Subcutaneous abdominal adipose tissue (tissue), 5 donors: ENCODE data around the gene SORCS2.

Experiments
- H3K27ac ChIP-seq: one replicate; pipeline ENCODE4 v1.7.0; 2013; ENCODE audit warnings: low read depth, mild to moderate bottlenecking, inconsistent platforms, low read length, moderate library complexity
- H3K27me3 ChIP-seq, 5 donors: one replicate each; pipeline ENCODE4 v1.7.0; 2013; ENCODE audit warnings: low read length in 5 of 5, inconsistent platforms in 1 of 5; ENCODE audit not compliant: control insufficient read depth in 5 of 5, insufficient read depth in 4 of 5
- H3K36me3 ChIP-seq, 5 donors: one replicate each; pipeline ENCODE4 v1.7.0; 2013; ENCODE audit warnings: low read length in 5 of 5; ENCODE audit not compliant: control insufficient read depth in 5 of 5, insufficient read depth in 5 of 5
- H3K4me1 ChIP-seq, 5 donors: one replicate each; pipeline ENCODE4 v1.7.0; 2013; ENCODE audit warnings: low read length in 5 of 5, mild to moderate bottlenecking in 3 of 5, moderate library complexity in 1 of 5; ENCODE audit not compliant: control insufficient read depth in 5 of 5, insufficient read depth in 5 of 5
- H3K4me3 ChIP-seq, 5 donors: one replicate each; pipeline ENCODE4 v1.7.0; 2013; ENCODE audit warnings: low read length in 5 of 5, low read depth in 1 of 5
- H3K9ac ChIP-seq, 5 donors: one replicate each; pipeline ENCODE4 v1.7.0; 2013; ENCODE audit warnings: low read length in 5 of 5, mild to moderate bottlenecking in 4 of 5, moderate library complexity in 3 of 5
- H3K9me3 ChIP-seq, 5 donors: one replicate each; pipeline ENCODE4 v1.7.0; 2013; ENCODE audit warnings: low read length in 5 of 5; ENCODE audit not compliant: control insufficient read depth in 5 of 5
- donor health status: healthy.
- donor health status: healthy.
- donor health status: healthy.
- donor health status: healthy.
- donor health status: healthy.

SORCS2 gene

GRCh38 chr4:7699825-7700224 is 507.5 kb downstream of the SORCS2 start:
- no peak overlapping the region for H3K4me3 ChIP-seq
- no peak overlapping the region for H3K27ac ChIP-seq

GRCh38 chr4:7700665-7701064 is 508.3 kb downstream of the SORCS2 start:
- peaks cover 19 to 47% (median 40%) of the 10 kb centered on the region in 5 donors for H3K27me3 ChIP-seq
- no peaks in the 10 kb centered on the region for H3K9me3 ChIP-seq
- H3K36me3 ChIP-seq, result no peaks in the 10 kb centered on the region
- no peak overlapping the region for H3K4me3 ChIP-seq
- peaks cover 0 to 14% (median 6%) of the 10 kb centered on the region in 5 donors for H3K4me1 ChIP-seq
- no peak overlapping the region for H3K27ac ChIP-seq
- no peak overlapping the region for H3K9ac ChIP-seq

More at GRCh38 chr4:7699825-7700224, 507.5 kb downstream of the SORCS2 start:
- Histone ChIP-seq H3K4me1 (peaks cover 0 to 11% (median 0%) of the 10 kb centered on the region in 5 donors), H3K27me3 (peaks cover 19 to 47% (median 36%) of the 10 kb centered on the region in 5 donors), H3K9ac (no peak overlapping the region), H3K36me3 (no peaks in the 10 kb centered on the region), H3K9me3 (no peaks in the 10 kb centered on the region)

GRCh38 chr4:7701866-7702649 is 509.7 kb downstream of the SORCS2 start:
- Histone ChIP-seq H3K4me3 (no peak overlapping the region), H3K9ac (no peak overlapping the region), H3K27me3 (peaks cover 18 to 45% (median 34%) of the 10 kb centered on the region in 5 donors), H3K36me3 (no peaks in the 10 kb centered on the region), H3K4me1 (peaks cover 0 to 14% (median 6%) of the 10 kb centered on the region in 5 donors), H3K27ac (no peak overlapping the region), H3K9me3 (no peaks in the 10 kb centered on the region)

GRCh38 chr4:7703688-7704087 is 511.4 kb downstream of the SORCS2 start:
- Histone ChIP-seq H3K27me3 (peaks cover 8 to 33% (median 23%) of the 10 kb centered on the region in 5 donors), H3K4me3 (no peak overlapping the region), H3K27ac (no peak overlapping the region), H3K4me1 (peaks cover 0 to 10% (median 6%) of the 10 kb centered on the region in 5 donors), H3K9me3 (no peaks in the 10 kb centered on the region), H3K36me3 (no peaks in the 10 kb centered on the region), H3K9ac (no peak overlapping the region)

- no peak overlapping the region for H3K9ac ChIP-seq
- H3K4me1 ChIP-seq, result peaks cover 0 to 10% (median 6%) of the 10 kb centered on the region in 5 donors
- no peak overlapping the region for H3K4me3 ChIP-seq
- H3K27me3 ChIP-seq, result peaks cover 8 to 29% (median 22%) of the 10 kb centered on the region in 5 donors
- H3K36me3 ChIP-seq, result no peaks in the 10 kb centered on the region
- no peaks in the 10 kb centered on the region for H3K9me3 ChIP-seq
- H3K27ac ChIP-seq, result no peak overlapping the region
These were observed 511.8 kb downstream of the SORCS2 start for GRCh38 chr4:7704091-7704490.

GRCh38 chr4:7704625-7705024 is 512.3 kb downstream of the SORCS2 start:
- Histone ChIP-seq H3K9ac (no peak overlapping the region), H3K27me3 (peaks cover 8 to 24% (median 20%) of the 10 kb centered on the region in 5 donors), H3K27ac (no peak overlapping the region), H3K4me1 (peaks cover 0 to 6% (median 3%) of the 10 kb centered on the region in 5 donors), H3K36me3 (no peaks in the 10 kb centered on the region), H3K9me3 (no peaks in the 10 kb centered on the region), H3K4me3 (no peak overlapping the region)

- Histone ChIP-seq H3K27ac (no peak overlapping the region), H3K4me1 (peaks cover 0 to 6% (median 3%) of the 10 kb centered on the region in 5 donors), H3K36me3 (no peaks in the 10 kb centered on the region), H3K9ac (no peak overlapping the region), H3K4me3 (no peak overlapping the region), H3K27me3 (peaks cover 8 to 21% (median 16%) of the 10 kb centered on the region in 5 donors), H3K9me3 (no peaks in the 10 kb centered on the region)
These were observed 512.7 kb downstream of the SORCS2 start for GRCh38 chr4:7705062-7705461.

GRCh38 chr4:7705593-7705992 is 513.3 kb downstream of the SORCS2 start:
- Histone ChIP-seq H3K4me1 (peaks cover 0 to 6% (median 3%) of the 10 kb centered on the region in 5 donors), H3K36me3 (no peaks in the 10 kb centered on the region), H3K9ac (no peak overlapping the region), H3K9me3 (no peaks in the 10 kb centered on the region), H3K27ac (no peak overlapping the region), H3K4me3 (no peak overlapping the region), H3K27me3 (peaks cover 8 to 19% (median 15%) of the 10 kb centered on the region in 5 donors)

GRCh38 chr4:7708238-7708637 is 515.9 kb downstream of the SORCS2 start:
- peaks cover 0 to 6% (median 3%) of the 10 kb centered on the region in 5 donors for H3K4me1 ChIP-seq
- no peaks in the 10 kb centered on the region for H3K9me3 ChIP-seq
- H3K36me3 ChIP-seq, result no peaks in the 10 kb centered on the region
- no peak overlapping the region for H3K4me3 ChIP-seq
- no peak overlapping the region for H3K27ac ChIP-seq
- H3K27me3 ChIP-seq, result peaks cover 3 to 16% (median 4%) of the 10 kb centered on the region in 5 donors
- H3K9ac ChIP-seq, result no peak overlapping the region

GRCh38 chr4:7708981-7709380 is 516.6 kb downstream of the SORCS2 start:
- Histone ChIP-seq H3K4me1 (peaks cover 0 to 6% (median 3%) of the 10 kb centered on the region in 5 donors), H3K36me3 (no peaks in the 10 kb centered on the region), H3K4me3 (no peak overlapping the region), H3K27ac (no peak overlapping the region), H3K9ac (no peak overlapping the region), H3K9me3 (peaks cover 0 to 2% (median 1%) of the 10 kb centered on the region in 5 donors), H3K27me3 (peaks cover 0 to 11% (median 4%) of the 10 kb centered on the region in 5 donors)
